Gastroesophageal sphincter (tissue), 3 donors: ENCODE measurements around the gene ADM5.

ENCODE experiments used
- EP300 ChIP-seq: sonication (generic); formaldehyde crosslinking; IDR thresholded peaks from one replicate; pipeline ENCODE4 v1.6.1; 2017; ENCODE audit warnings: antibody characterized with exemption, mild to moderate bottlenecking
- POLR2A ChIP-seq, 2 donors: fragments of 450-650 bp; IDR thresholded peaks; one replicate each; pipeline ENCODE4 v1.6.1; 2017; ENCODE audit warnings: antibody characterized with exemption in 2 of 2, mild to moderate bottlenecking in 2 of 2, moderate library complexity in 1 of 2
- POLR2AphosphoS5 ChIP-seq: sonication (generic); formaldehyde crosslinking; IDR thresholded peaks from one replicate; pipeline ENCODE4 v1.6.1; 2017; ENCODE audit warnings: antibody characterized with exemption
- TF ChIP-seq, protein P1 (sequence below), 4 experiments: fragments of 200-600 bp in 2 of 4; fragments of 450-650 bp in 2 of 4; sonication (generic) in 1 of 4; IDR thresholded peaks; one replicate each; pipeline ENCODE4 v1.5.1; 2017 to 2019; ENCODE audit warnings: antibody characterized with exemption in 4 of 4, mild to moderate bottlenecking in 2 of 4, moderate library complexity in 2 of 4

DNA sequence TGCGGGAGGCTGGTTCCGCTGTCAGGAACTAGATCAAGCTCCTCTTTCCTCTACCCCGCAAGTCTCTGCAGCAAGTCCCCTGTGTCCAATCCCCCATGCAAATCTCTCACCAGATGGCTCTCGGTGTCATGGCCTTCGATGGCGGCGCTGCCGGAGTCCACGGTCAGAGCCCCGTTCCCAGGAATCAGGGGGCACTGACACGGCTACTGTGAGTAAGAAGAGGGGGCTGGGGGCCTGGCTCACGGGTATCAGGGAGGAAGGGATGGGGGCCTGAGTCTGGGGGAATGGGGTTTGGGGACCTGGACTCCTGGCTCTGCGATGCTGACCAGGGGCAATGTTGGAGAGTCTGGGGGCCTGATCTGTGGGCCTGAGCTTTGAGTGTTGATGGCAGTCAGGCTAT lies 43.4 kb upstream of the ADM5 start:
- TF ChIP-seq, protein P1, sequence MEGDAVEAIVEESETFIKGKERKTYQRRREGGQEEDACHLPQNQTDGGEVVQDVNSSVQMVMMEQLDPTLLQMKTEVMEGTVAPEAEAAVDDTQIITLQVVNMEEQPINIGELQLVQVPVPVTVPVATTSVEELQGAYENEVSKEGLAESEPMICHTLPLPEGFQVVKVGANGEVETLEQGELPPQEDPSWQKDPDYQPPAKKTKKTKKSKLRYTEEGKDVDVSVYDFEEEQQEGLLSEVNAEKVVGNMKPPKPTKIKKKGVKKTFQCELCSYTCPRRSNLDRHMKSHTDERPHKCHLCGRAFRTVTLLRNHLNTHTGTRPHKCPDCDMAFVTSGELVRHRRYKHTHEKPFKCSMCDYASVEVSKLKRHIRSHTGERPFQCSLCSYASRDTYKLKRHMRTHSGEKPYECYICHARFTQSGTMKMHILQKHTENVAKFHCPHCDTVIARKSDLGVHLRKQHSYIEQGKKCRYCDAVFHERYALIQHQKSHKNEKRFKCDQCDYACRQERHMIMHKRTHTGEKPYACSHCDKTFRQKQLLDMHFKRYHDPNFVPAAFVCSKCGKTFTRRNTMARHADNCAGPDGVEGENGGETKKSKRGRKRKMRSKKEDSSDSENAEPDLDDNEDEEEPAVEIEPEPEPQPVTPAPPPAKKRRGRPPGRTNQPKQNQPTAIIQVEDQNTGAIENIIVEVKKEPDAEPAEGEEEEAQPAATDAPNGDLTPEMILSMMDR (IDR thresholded peaks at IDR 0.05): no peak
- no peak for TF ChIP-seq POLR2A (IDR thresholded peaks at IDR 0.05)
- no peak for TF ChIP-seq POLR2AphosphoS5
- TF ChIP-seq EP300: no peak
